Activated T-cell treated with anti-CD3 and anti-CD28 coated beads, Interleukin-2, amount 50 U/mL, for 24 hours (primary cell): ENCODE data around the gene SLX9.

Source experiments
- DNase-seq: peaks from one replicate; pipeline ENCODE4 v3.0.0-alpha.2; 2020
- H3K27ac Mint-ChIP-seq: 2 replicates; pipeline ENCODE4 v1.8.0; 2020; ENCODE audit warnings: mild to moderate bottlenecking, mixed read lengths
- H3K27me3 Mint-ChIP-seq: 2 replicates; pipeline ENCODE4 v1.8.0; 2020; ENCODE audit warnings: mixed read lengths
- H3K36me3 Mint-ChIP-seq: 2 replicates; pipeline ENCODE4 v1.8.0; 2020; ENCODE audit warnings: low read depth, mixed read lengths
- H3K4me1 Mint-ChIP-seq: 2 replicates; pipeline ENCODE4 v1.8.0; 2020; ENCODE audit warnings: low read depth, mixed read lengths
- H3K4me3 Mint-ChIP-seq: 2 replicates; pipeline ENCODE4 v1.8.0; 2020; ENCODE audit warnings: mild to moderate bottlenecking, moderate library complexity, mixed read lengths
- H3K9me3 Mint-ChIP-seq: 2 replicates; pipeline ENCODE4 v1.8.0; 2020; ENCODE audit warnings: mixed read lengths

Gene SLX9

DNA sequence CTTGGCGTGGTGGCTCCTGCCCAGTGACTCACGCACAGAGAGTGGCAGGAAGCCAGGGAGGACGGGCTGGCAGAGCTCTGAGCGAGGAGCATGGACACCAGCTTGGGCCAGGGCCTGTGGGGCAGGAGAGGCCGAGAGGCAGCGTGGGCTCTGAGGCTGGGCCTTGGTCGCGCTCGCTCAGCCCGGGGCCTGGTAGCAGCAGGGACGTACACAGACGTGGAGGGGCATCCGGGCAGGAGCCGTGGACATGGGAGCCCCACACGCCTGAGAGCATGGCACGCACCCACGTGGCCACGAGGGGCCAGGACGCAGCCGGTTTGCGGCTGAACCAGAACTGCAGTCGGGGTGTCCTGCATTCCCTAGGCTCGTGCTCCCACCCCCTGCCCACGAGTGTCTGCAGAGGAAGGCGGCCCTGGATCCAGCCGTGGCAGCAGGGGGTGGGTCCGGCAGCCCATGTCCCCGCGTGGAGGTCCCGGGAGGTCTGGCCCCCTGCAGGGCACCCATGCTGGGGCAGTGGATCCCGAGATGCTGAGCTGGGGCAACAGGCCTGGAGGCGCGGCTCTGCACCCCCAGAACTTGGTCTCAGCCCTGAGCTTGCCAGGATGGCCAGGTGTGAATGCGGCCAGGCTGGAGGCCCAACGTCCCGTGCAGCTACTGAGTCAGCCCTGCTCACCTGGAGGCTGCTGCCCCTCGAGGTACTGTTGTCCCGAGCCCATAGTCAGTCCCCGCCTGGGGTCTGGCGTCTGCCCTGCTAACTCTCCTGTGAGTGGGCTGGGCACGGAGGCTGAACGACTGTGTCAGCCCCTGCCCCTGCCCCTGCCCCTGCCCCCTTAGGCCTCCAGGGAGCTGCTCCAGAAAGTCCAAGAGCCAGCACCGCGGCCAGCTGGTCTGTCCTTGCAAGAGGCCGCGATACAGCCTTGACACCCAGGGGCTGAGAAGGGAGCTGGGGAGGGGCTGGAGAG lies 61.6 kb downstream of the SLX9 start:
- DNase-seq: no peak
- H3K36me3 Mint-ChIP-seq: no peaks in the 10 kb centered on the region

GRCh38 chr21:45002381-45003204 lies 62.8 kb downstream of the SLX9 start:
- peaks cover 8% of the 10 kb centered on the region for H3K9me3 Mint-ChIP-seq
- H3K4me1 Mint-ChIP-seq: peaks cover 9% of the 10 kb centered on the region
- H3K27ac Mint-ChIP-seq: no peak overlapping the region
- H3K4me3 Mint-ChIP-seq: no peak overlapping the region
- H3K36me3 Mint-ChIP-seq: no peaks in the 10 kb centered on the region
- no peaks in the 10 kb centered on the region for H3K27me3 Mint-ChIP-seq
- no peak for DNase-seq

More for the DNA sequence above, 61.6 kb downstream of the SLX9 start:
- H3K27me3 Mint-ChIP-seq: no peaks in the 10 kb centered on the region
- H3K4me3 Mint-ChIP-seq: no peak overlapping the region
- peaks cover 8% of the 10 kb centered on the region for H3K9me3 Mint-ChIP-seq
- H3K4me1 Mint-ChIP-seq: peaks cover 9% of the 10 kb centered on the region
- H3K27ac Mint-ChIP-seq: no peak overlapping the region

DNA sequence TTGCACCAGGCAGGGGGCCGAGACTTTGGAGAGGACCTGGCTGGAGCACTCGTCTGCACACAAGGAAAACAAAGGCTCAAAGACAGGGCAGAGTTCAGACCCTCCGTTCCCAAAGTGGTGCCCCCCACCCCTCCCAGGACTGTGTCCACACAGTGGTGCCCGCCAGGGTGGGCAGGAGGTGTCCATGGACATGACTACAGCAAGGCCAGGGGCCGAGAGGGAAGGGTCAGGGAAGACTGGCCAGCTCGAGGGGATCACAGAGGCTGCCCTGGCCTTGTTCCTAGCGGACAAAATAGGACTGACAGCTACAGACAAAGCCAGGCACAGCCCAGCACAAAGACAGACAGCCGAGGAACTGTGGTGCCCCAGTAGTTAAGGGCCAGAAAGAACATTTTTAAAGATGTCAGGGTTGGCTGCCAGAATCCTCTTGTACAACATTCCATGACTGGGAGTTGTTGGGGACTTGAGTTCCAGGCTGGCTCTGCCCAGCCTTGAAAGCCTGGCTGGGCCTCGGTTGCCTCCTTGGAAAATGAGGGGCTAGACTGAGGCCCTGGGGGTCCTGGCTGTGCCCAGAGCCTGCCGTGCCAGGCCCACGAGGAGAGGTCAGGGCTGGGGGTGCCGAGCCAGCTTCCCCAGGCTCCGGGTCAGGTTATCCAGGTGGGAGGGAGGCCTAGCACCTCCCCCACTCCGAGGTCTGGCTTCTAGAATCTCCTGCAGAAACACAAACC lies 63.7 kb downstream of the SLX9 start:
- H3K4me3 Mint-ChIP-seq: no peak overlapping the region
- no peak for DNase-seq
- no peaks in the 10 kb centered on the region for H3K27me3 Mint-ChIP-seq

GRCh38 chr21:45004059-45004422 lies 64.2 kb downstream of the SLX9 start:
- DNase-seq: no peak
- no peaks in the 10 kb centered on the region for H3K36me3 Mint-ChIP-seq
- H3K4me3 Mint-ChIP-seq: no peak overlapping the region
- peaks cover 9% of the 10 kb centered on the region for H3K4me1 Mint-ChIP-seq
- H3K9me3 Mint-ChIP-seq: peaks cover 8% of the 10 kb centered on the region
- H3K27me3 Mint-ChIP-seq: no peaks in the 10 kb centered on the region
- H3K27ac Mint-ChIP-seq: no peak overlapping the region

More for the DNA sequence above, 63.7 kb downstream of the SLX9 start:
- Mint-ChIP-seq H3K27ac (no peak overlapping the region), H3K36me3 (no peaks in the 10 kb centered on the region), H3K4me1 (peaks cover 9% of the 10 kb centered on the region), H3K9me3 (peaks cover 8% of the 10 kb centered on the region)

DNA sequence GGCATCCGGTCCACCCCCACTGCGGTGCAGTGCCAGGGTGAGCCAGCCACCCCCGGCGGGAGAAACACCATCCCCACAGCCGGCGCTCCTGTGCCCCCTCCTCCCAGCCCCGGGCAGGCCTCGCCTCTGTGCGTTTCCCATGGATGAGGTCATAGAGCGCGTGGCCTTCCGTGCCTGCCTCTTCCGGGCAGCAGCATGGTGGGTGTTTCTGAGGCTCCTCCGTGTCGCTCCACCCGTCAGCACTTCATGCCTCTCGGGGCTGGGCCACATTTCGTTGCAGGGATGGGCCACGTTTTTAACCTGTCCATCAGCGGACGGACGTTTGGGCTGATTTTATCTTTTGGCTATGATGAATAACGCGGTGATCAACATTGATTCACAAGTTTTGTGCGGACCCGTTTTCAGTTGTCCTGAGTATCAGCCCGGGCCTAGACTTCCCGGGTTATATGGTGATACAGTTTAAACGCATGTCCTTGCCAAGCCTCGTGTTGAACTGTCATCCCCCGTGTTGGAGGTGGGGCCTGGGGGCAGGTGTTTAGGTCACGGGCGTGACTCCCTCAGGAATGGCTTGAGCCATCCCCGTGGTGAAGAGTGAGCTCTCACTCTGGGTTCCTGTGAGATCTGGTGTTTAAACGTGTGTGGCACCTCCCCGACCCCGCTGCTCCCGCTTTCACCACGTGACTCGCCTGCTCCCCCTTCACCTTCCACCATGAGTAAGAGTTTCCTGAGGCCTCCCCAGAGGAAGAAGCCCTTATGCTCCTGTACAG lies 64.8 kb downstream of the SLX9 start:
- peaks cover 8% of the 10 kb centered on the region for H3K9me3 Mint-ChIP-seq
- H3K27ac Mint-ChIP-seq: peak overlapping the region; percentile 13
- no peak overlapping the region for H3K4me3 Mint-ChIP-seq
- peaks cover 9% of the 10 kb centered on the region for H3K4me1 Mint-ChIP-seq
- no peak for DNase-seq
- no peaks in the 10 kb centered on the region for H3K27me3 Mint-ChIP-seq
- H3K36me3 Mint-ChIP-seq: no peaks in the 10 kb centered on the region

DNA sequence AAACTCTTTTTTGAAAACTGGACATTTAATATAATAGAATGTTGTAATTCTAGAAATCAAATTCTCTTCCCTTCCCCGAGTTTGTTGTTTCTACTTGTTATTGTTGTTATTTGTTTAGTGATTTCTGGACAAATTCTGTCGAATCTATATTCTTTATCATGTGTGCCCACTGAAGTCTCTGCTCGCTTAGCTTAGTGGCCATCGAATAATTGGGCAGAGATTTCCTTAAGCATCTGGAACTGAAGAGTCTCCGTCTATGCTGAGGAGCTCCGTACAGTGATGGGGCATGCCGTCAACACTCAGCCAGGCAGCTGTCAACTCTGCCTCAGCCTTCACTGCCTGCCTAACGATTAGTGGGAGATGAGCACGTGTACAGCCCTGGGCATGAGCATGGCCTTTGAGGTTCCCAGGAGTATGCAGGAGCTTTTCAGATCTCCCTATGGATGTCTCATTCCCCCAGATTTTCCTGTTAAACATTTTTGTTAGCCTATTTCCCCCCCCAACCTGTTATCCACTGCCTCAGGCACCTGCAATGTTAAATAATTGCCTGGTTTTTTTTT lies 66.8 kb downstream of the SLX9 start:
- Mint-ChIP-seq H3K4me1 (peaks cover 9% of the 10 kb centered on the region), H3K36me3 (no peaks in the 10 kb centered on the region), H3K9me3 (peaks cover 8% of the 10 kb centered on the region), H3K27ac (no peak overlapping the region), H3K4me3 (no peak overlapping the region), H3K27me3 (no peaks in the 10 kb centered on the region)
- no peak for DNase-seq

DNA sequence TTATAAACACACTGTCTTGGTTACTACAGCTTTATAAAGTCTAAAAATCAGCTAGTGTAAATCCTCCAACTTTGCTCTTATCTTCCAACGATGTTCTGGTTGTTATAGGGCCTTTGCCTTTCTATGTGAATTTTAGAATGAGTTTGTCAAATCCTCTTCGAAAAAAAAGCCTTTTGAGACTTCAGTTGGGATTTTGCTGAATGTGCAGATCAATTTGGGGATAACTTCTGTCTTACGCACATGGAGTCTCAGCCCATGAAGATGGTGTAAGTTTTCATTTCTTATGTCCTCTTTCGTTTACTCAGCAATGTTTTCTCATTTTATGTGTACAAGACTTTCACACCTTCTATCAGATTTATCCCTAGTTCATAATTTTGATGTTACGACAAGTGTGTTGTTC lies 69.8 kb downstream of the SLX9 start:
- peaks cover 7% of the 10 kb centered on the region for H3K4me1 Mint-ChIP-seq
- no peaks in the 10 kb centered on the region for H3K36me3 Mint-ChIP-seq
- no peak for DNase-seq
- H3K27ac Mint-ChIP-seq: no peak overlapping the region
- peaks cover 8% of the 10 kb centered on the region for H3K9me3 Mint-ChIP-seq
- peaks cover 7% of the 10 kb centered on the region for H3K27me3 Mint-ChIP-seq
- no peak overlapping the region for H3K4me3 Mint-ChIP-seq

DNA sequence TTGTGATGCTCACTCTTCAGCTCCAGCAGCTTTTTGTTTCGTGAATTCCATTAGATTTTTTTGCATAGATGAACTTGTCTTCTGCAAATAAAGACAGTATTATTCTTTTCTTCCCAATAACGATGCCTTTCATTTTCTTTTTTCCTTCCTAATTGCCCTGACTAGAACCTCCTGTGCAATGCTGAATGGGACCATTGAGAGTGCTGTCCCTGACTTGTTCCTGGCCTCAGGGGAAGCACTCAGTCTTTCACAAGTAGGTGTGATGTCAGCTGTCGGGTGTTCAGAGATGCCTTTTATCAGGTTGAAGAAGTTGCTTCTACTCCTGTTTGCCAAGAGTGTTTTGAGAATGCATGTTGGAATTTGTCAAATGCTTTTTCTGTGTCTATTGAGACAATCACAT lies 70.3 kb downstream of the SLX9 start:
- H3K27ac Mint-ChIP-seq: no peak overlapping the region
- H3K9me3 Mint-ChIP-seq: peaks cover 4% of the 10 kb centered on the region
- DNase-seq: no peak
- H3K27me3 Mint-ChIP-seq: peaks cover 10% of the 10 kb centered on the region
- H3K36me3 Mint-ChIP-seq: no peaks in the 10 kb centered on the region
- H3K4me3 Mint-ChIP-seq: no peak overlapping the region
- H3K4me1 Mint-ChIP-seq: peaks cover 2% of the 10 kb centered on the region

GRCh38 chr21:45010860-45011259 lies 71.0 kb downstream of the SLX9 start:
- peaks cover 1% of the 10 kb centered on the region for H3K9me3 Mint-ChIP-seq
- no peaks in the 10 kb centered on the region for H3K36me3 Mint-ChIP-seq
- no peak for DNase-seq
- H3K27me3 Mint-ChIP-seq: peaks cover 16% of the 10 kb centered on the region
- no peak overlapping the region for H3K4me3 Mint-ChIP-seq
- no peaks in the 10 kb centered on the region for H3K4me1 Mint-ChIP-seq
- H3K27ac Mint-ChIP-seq: no peak overlapping the region

DNA sequence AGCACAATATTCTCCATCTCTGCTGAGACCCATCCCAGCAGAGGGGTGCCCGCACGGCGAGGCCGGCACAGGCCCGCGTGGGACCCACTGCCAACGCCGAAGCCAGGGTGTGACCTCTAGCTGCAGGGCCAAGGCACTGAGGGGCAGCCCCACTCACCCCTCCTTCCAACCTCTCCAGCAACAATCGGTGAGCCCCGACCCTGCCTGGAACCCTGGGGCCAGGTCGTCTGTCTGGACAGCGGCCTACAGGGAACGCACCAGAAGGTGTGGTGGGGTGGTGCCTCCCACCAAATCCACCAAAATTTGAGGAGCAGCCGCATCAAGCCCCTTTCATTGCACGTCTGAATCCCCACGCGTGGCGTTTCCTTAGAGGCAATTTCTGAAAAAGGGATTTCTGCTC lies 71.6 kb downstream of the SLX9 start:
- Mint-ChIP-seq H3K27me3 (peaks cover 22% of the 10 kb centered on the region), H3K4me3 (no peak overlapping the region), H3K27ac (no peak overlapping the region), H3K36me3 (no peaks in the 10 kb centered on the region), H3K9me3 (no peaks in the 10 kb centered on the region), H3K4me1 (no peaks in the 10 kb centered on the region)
- no peak for DNase-seq

GRCh38 chr21:45011911-45012661 lies 72.3 kb downstream of the SLX9 start:
- no peak for DNase-seq
- no peaks in the 10 kb centered on the region for H3K4me1 Mint-ChIP-seq
- H3K27me3 Mint-ChIP-seq: peaks cover 29% of the 10 kb centered on the region
- H3K4me3 Mint-ChIP-seq: no peak overlapping the region
- H3K9me3 Mint-ChIP-seq: no peaks in the 10 kb centered on the region
- H3K36me3 Mint-ChIP-seq: no peaks in the 10 kb centered on the region
- H3K27ac Mint-ChIP-seq: no peak overlapping the region

- H3K27me3 Mint-ChIP-seq: peaks cover 35% of the 10 kb centered on the region
- H3K36me3 Mint-ChIP-seq: no peaks in the 10 kb centered on the region
- H3K9me3 Mint-ChIP-seq: no peaks in the 10 kb centered on the region
- no peak for DNase-seq
- H3K27ac Mint-ChIP-seq: no peak overlapping the region
- no peak overlapping the region for H3K4me3 Mint-ChIP-seq
- H3K4me1 Mint-ChIP-seq: peaks cover 4% of the 10 kb centered on the region
These were observed 72.9 kb downstream of the SLX9 start for GRCh38 chr21:45012662-45013259.
